ENCODE data around the gene SASH1.
"Not testable (repeated sequence)": the region's sequence is repeated elsewhere in the genome, so short reads cannot be mapped to it uniquely, and the experiment has no call there.

Gene SASH1

DNA sequence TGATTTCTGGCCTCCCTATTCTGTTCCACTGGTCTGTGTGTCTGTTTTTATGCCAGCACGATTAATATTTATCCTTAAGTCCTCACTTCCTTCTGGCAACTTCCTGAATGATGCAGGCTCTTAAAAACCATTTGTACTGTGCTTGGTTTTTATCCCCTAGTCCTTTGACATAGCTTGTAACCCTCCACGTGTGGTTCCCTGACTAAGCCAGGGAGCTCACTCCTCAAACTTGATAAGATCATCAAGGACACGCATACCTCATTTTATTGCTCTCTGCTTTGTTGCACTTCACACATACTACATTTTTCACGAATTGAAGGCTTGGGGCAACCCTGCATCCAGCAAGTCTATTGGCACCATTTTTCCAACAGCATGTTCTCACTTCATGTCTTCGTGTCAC lies 237.8 kb downstream of the SASH1 start:
- Histone ChIP-seq H3K36me3 (ENCODE audit: control insufficient read depth in 1 of 2, insufficient read depth in 2 of 2, low read length in 2 of 2) (no peaks in the 10 kb centered on the region), H3K27ac (ENCODE audit: low read length) (no peak overlapping the region), H3K4me3 (ENCODE audit: low read depth in 1 of 2, low read length in 2 of 2) (no peak overlapping the region), H3K4me1 (ENCODE audit: control insufficient read depth in 1 of 2, insufficient read depth in 2 of 2, low read length in 2 of 2) (peaks cover 0 to 8% of the 10 kb centered on the region in 2 donors), H3K27me3 (ENCODE audit: low read depth, low read length) (no peaks in the 10 kb centered on the region), H3K9me3 (ENCODE audit: control insufficient read depth in 1 of 2, low read length in 2 of 2) (no peaks in the 10 kb centered on the region)

DNA sequence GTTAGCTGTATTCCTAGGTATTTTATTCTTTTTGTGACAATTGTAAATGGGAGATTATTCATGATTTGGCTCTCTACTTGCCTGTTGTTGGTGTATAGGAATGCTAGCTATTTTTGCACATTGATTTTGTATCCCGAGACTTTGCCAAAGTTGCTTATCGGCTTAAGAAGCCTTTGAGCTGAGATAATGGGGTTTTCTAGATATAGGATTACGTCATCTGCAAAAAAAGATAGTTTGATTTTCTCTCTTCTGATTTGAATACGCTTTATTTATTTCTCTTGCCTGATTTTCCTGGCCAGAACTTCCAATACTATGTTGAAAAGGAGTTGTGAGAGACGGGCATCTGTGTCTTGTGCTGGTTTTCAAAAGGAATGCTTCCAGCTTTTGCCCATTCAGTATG lies 241.0 kb downstream of the SASH1 start:
- H3K27ac ChIP-seq (ENCODE audit: low read length) = no peak overlapping the region
- peaks cover 0 to 13% of the 10 kb centered on the region in 2 donors for H3K9me3 ChIP-seq (ENCODE audit: control insufficient read depth in 1 of 2, low read length in 2 of 2)
- no peak overlapping the region for H3K4me3 ChIP-seq (ENCODE audit: low read depth in 1 of 2, low read length in 2 of 2)
- peaks cover 0 to 4% of the 10 kb centered on the region in 2 donors for H3K4me1 ChIP-seq (ENCODE audit: control insufficient read depth in 1 of 2, insufficient read depth in 2 of 2, low read length in 2 of 2)
- no peaks in the 10 kb centered on the region for H3K36me3 ChIP-seq (ENCODE audit: control insufficient read depth in 1 of 2, insufficient read depth in 2 of 2, low read length in 2 of 2)
- no peaks in the 10 kb centered on the region for H3K27me3 ChIP-seq (ENCODE audit: low read depth, low read length)

DNA sequence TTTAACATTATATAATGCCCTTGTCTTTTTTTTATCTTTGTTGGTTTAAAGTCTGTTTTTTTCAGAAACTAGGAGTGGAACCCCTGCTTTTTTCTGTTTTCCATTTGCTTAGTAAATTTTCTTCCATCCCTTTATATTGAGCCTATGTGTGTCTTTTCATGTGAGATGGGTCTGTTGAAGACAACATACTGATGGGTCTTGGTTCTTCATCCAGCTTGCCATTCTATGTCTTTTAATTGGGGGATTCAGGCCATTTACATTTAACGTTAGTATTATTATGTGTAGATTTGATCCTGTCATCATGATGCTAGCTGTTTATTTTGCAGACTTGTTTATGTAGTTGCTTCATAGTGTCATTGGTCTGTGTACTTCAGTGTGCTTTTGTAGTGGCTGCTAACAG lies 243.0 kb downstream of the SASH1 start:
- H3K27me3 ChIP-seq (ENCODE audit: low read depth, low read length); H3K27ac ChIP-seq (ENCODE audit: low read length); H3K4me3 ChIP-seq (ENCODE audit: low read depth in 1 of 2, low read length in 2 of 2); H3K36me3 ChIP-seq (ENCODE audit: control insufficient read depth in 1 of 2, insufficient read depth in 2 of 2, low read length in 2 of 2); H3K4me1 ChIP-seq (ENCODE audit: control insufficient read depth in 1 of 2, insufficient read depth in 2 of 2, low read length in 2 of 2): not testable (repeated sequence)
- peaks cover 0 to 17% of the 10 kb centered on the region in 2 donors for H3K9me3 ChIP-seq (ENCODE audit: control insufficient read depth in 1 of 2, low read length in 2 of 2)

DNA sequence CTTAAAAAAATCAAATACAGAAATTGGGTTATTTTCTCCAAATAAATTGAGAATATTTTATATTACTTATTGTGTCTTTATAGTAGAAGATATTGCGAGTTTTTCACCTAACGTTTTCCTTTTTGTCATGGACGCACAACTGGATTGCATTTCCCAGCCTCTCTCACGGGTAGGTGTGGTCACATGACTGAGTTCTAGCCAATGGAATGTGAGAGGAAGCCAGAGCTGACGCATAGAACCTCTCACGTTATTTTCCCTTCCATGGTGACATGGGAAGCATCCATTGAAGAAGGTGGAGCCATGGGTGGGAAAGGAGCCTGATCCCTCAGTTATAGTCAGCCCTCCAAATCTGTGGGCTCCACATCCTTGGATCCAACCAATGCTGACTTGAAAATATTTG lies 248.2 kb downstream of the SASH1 start:
- Histone ChIP-seq H3K36me3 (ENCODE audit: control insufficient read depth in 1 of 2, insufficient read depth in 2 of 2, low read length in 2 of 2) (no peaks in the 10 kb centered on the region), H3K27me3 (ENCODE audit: low read depth, low read length) (no peaks in the 10 kb centered on the region), H3K4me3 (ENCODE audit: low read depth in 1 of 2, low read length in 2 of 2) (no peak overlapping the region), H3K4me1 (ENCODE audit: control insufficient read depth in 1 of 2, insufficient read depth in 2 of 2, low read length in 2 of 2) (no peaks in the 10 kb centered on the region), H3K9me3 (ENCODE audit: control insufficient read depth in 1 of 2, low read length in 2 of 2) (peaks cover 0 to 13% of the 10 kb centered on the region in 2 donors), H3K27ac (ENCODE audit: low read length) (no peak overlapping the region)

DNA sequence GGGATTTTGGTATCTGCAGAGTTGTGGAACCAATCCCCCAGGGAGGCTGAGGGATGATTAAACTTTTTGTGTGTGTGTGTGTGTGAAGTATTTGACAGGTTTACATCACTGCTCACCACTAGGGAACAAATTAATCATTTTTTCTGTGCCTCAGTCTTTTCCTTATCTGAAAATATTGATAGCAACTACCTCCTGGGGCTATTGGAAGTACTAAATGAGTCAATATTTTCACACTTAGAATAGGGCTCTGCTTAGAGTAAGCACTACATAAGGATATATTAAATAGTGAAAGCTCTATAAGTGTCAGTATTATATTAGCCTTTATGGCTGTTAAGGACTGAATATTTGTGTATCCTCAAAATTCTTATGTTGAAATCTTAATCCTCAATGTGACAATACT lies 249.0 kb downstream of the SASH1 start:
- Histone ChIP-seq H3K4me1 (ENCODE audit: control insufficient read depth in 1 of 2, insufficient read depth in 2 of 2, low read length in 2 of 2) (no peaks in the 10 kb centered on the region), H3K27me3 (ENCODE audit: low read depth, low read length) (no peaks in the 10 kb centered on the region), H3K27ac (ENCODE audit: low read length) (no peak overlapping the region), H3K9me3 (ENCODE audit: control insufficient read depth in 1 of 2, low read length in 2 of 2) (peaks cover 0 to 6% of the 10 kb centered on the region in 2 donors), H3K4me3 (ENCODE audit: low read depth in 1 of 2, low read length in 2 of 2) (no peak overlapping the region), H3K36me3 (ENCODE audit: control insufficient read depth in 1 of 2, insufficient read depth in 2 of 2, low read length in 2 of 2) (no peaks in the 10 kb centered on the region)

DNA sequence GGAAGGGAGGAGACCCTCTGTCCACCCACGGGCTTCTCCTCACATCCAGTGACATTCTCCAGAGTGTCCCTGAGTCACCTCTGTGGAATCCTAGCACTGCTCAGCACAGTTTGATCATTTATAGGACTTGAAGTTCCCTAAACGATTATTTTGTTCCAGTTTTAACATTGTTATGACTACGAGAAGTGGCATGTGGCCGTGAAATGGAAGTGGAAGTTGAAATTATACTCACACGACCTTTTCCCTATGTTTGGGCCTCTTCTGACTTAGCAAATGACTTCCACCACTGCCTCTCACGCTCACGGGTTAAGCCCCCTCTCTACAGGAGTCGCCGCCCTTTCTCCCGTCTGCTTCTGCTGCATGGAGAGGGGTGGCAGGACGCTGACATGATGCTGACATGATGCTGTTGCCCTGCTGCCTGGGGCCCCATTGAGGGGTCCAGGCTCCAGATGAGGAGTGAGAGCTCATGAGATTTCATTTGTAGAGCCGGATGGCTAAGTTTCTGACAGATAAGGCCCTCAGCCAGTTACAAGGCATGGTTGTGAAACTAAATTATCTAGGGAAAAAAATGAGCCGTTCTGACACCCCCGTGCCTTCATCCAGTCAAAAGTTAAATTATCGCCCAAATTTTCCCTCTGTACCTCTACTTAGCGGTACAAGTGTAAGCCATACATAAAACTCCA lies 250.6 kb downstream of the SASH1 start:
- H3K9me3 ChIP-seq (ENCODE audit: control insufficient read depth in 1 of 2, low read length in 2 of 2) = peaks cover 0 to 3% of the 10 kb centered on the region in 2 donors
- peaks cover 0 to under 1% of the 10 kb centered on the region in 2 donors for H3K4me1 ChIP-seq (ENCODE audit: control insufficient read depth in 1 of 2, insufficient read depth in 2 of 2, low read length in 2 of 2)
- no peaks in the 10 kb centered on the region for H3K27me3 ChIP-seq (ENCODE audit: low read depth, low read length)
- H3K4me3 ChIP-seq (ENCODE audit: low read depth in 1 of 2, low read length in 2 of 2) = no peak overlapping the region
- peak overlapping the region; percentile 71 for H3K27ac ChIP-seq (ENCODE audit: low read length)
- no peaks in the 10 kb centered on the region for H3K36me3 ChIP-seq (ENCODE audit: control insufficient read depth in 1 of 2, insufficient read depth in 2 of 2, low read length in 2 of 2)

DNA sequence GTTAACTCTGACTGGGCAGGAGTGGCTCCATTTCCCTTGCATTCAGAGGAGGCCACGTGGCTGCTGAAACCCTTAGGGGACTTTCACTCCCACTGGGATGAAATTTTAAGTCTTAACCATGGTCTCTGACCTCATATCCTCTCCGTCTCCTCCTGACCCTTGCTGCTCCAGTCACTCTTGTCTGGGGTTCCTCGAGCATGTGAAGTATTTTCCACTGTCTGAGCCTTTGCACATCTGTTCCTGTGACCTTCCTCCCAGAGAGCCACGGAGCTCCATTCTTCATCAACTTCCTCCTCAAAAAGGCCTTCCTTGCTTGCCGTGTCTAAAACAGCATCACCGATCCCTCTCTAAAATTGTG lies 251.2 kb downstream of the SASH1 start:
- no peaks in the 10 kb centered on the region for H3K27me3 ChIP-seq (ENCODE audit: low read depth, low read length)
- no peak overlapping the region for H3K4me3 ChIP-seq (ENCODE audit: low read depth in 1 of 2, low read length in 2 of 2)
- peaks cover 0 to 3% of the 10 kb centered on the region in 2 donors for H3K9me3 ChIP-seq (ENCODE audit: control insufficient read depth in 1 of 2, low read length in 2 of 2)
- H3K4me1 ChIP-seq (ENCODE audit: control insufficient read depth in 1 of 2, insufficient read depth in 2 of 2, low read length in 2 of 2) = peaks cover 0 to 6% of the 10 kb centered on the region in 2 donors
- peak overlapping the region; percentile 71 for H3K27ac ChIP-seq (ENCODE audit: low read length)
- H3K36me3 ChIP-seq (ENCODE audit: control insufficient read depth in 1 of 2, insufficient read depth in 2 of 2, low read length in 2 of 2) = no peaks in the 10 kb centered on the region

DNA sequence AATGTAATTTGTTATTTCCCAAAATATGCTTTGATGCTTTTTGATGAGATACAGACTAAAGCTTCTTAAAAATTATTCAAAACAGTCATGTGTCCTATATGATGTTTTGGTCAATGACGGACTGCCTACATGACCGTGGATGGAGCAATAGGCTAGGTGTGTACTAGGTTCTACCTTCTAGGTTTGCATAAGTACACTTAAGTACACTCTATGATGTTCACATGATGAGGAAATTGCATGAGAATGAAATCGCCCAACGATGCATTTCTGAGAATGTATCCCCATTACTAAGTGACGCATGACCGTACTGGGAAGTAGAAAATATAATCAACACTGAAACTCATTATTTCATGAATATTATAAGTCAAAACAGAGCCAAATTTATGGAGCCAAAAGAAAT lies 252.9 kb downstream of the SASH1 start:
- H3K27me3 ChIP-seq (ENCODE audit: low read depth, low read length) = no peaks in the 10 kb centered on the region
- H3K4me1 ChIP-seq (ENCODE audit: control insufficient read depth in 1 of 2, insufficient read depth in 2 of 2, low read length in 2 of 2) = peaks cover 0 to 18% of the 10 kb centered on the region in 2 donors
- no peak overlapping the region for H3K27ac ChIP-seq (ENCODE audit: low read length)
- H3K4me3 ChIP-seq (ENCODE audit: low read depth in 1 of 2, low read length in 2 of 2) = no peak overlapping the region
- no peaks in the 10 kb centered on the region for H3K9me3 ChIP-seq (ENCODE audit: control insufficient read depth in 1 of 2, low read length in 2 of 2)
- no peaks in the 10 kb centered on the region for H3K36me3 ChIP-seq (ENCODE audit: control insufficient read depth in 1 of 2, insufficient read depth in 2 of 2, low read length in 2 of 2)

DNA sequence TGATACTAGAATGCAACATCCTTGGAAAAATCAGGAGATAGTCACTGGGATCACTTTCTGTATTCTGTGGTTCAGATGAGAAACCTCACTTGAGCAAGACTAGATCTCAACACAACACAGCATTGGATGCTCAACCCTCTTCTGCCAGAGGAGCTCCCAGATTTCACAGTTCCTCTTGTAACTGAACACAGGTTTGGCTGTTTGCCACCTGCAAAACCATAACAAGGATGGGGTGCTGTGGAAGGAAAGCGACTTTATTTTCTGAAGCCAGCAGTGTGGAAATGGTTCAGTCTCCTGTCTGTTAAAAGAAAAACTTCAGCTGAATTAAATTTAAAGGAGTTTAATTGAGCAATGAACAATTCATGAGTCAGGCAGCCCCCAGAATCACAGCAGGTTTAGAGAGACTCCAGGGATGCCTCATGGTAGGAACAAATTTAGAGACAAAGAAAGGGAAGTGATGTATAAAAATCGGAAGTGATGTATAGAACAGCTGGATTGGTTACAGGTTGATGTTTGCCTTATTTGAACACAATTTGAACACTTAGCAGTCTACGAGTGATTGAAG lies 254.3 kb downstream of the SASH1 start:
- H3K4me1 ChIP-seq (ENCODE audit: control insufficient read depth in 1 of 2, insufficient read depth in 2 of 2, low read length in 2 of 2) = peaks cover 0 to 18% of the 10 kb centered on the region in 2 donors
- H3K9me3 ChIP-seq (ENCODE audit: control insufficient read depth in 1 of 2, low read length in 2 of 2) = no peaks in the 10 kb centered on the region
- no peaks in the 10 kb centered on the region for H3K27me3 ChIP-seq (ENCODE audit: low read depth, low read length)
- no peak overlapping the region for H3K4me3 ChIP-seq (ENCODE audit: low read depth in 1 of 2, low read length in 2 of 2)
- H3K36me3 ChIP-seq (ENCODE audit: control insufficient read depth in 1 of 2, insufficient read depth in 2 of 2, low read length in 2 of 2) = no peaks in the 10 kb centered on the region
- no peak overlapping the region for H3K27ac ChIP-seq (ENCODE audit: low read length)

DNA sequence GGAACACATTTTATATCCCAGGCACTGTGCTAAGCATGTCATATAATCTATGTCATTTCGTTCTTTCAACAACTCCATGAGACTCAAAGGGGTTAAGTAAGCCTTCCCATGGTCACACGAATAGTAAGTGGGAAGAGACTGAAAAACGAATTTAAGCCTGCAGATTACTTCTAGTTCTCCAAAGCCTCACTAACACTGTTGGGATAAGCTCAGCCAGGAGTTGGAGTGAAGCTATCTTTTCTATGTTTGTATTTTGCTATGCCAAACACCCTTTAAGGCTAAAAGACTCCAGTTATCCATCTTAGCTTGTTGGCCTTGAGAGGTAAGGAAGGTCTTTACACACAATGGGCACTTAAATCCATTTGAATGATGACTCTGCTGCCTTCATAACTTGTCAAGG lies 256.1 kb downstream of the SASH1 start:
- H3K27me3 ChIP-seq (ENCODE audit: low read depth, low read length) = no peaks in the 10 kb centered on the region
- no peaks in the 10 kb centered on the region for H3K9me3 ChIP-seq (ENCODE audit: control insufficient read depth in 1 of 2, low read length in 2 of 2)
- peak overlapping the region; percentile 22 for H3K27ac ChIP-seq (ENCODE audit: low read length)
- no peak overlapping the region for H3K4me3 ChIP-seq (ENCODE audit: low read depth in 1 of 2, low read length in 2 of 2)
- H3K36me3 ChIP-seq (ENCODE audit: control insufficient read depth in 1 of 2, insufficient read depth in 2 of 2, low read length in 2 of 2) = no peaks in the 10 kb centered on the region
- peaks cover 0 to 18% of the 10 kb centered on the region in 2 donors for H3K4me1 ChIP-seq (ENCODE audit: control insufficient read depth in 1 of 2, insufficient read depth in 2 of 2, low read length in 2 of 2)

DNA sequence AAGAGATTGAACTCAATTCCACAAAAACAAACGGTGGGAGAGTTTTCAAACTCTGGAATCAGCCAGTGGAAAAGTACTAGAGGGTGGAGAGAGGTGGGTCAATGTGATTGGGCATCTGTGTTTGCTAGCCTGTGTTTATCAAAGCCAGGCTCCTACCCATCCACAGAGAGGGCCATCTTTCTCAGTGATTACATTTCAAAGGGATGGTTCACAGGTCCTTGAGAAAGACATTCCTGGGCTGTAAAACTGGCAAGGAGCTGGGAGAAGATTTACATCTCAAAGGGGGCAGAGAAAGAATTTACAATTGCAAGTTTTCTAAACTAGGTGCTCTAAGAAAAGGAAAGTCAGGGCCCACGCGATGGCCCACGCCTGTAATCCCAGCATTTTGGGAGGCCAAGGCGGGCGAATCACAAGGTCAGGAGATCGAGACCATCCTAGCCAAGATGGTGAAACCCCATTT lies 257.4 kb downstream of the SASH1 start:
- no peak overlapping the region for H3K27ac ChIP-seq (ENCODE audit: low read length)
- no peak overlapping the region for H3K4me3 ChIP-seq (ENCODE audit: low read depth in 1 of 2, low read length in 2 of 2)
- H3K27me3 ChIP-seq (ENCODE audit: low read depth, low read length) = no peaks in the 10 kb centered on the region
- H3K9me3 ChIP-seq (ENCODE audit: control insufficient read depth in 1 of 2, low read length in 2 of 2) = no peaks in the 10 kb centered on the region
- H3K36me3 ChIP-seq (ENCODE audit: control insufficient read depth in 1 of 2, insufficient read depth in 2 of 2, low read length in 2 of 2) = no peaks in the 10 kb centered on the region
- H3K4me1 ChIP-seq (ENCODE audit: control insufficient read depth in 1 of 2, insufficient read depth in 2 of 2, low read length in 2 of 2) = peaks cover 0 to 18% of the 10 kb centered on the region in 2 donors
